ENCODE measurements around the gene MACROD2.

DNA sequence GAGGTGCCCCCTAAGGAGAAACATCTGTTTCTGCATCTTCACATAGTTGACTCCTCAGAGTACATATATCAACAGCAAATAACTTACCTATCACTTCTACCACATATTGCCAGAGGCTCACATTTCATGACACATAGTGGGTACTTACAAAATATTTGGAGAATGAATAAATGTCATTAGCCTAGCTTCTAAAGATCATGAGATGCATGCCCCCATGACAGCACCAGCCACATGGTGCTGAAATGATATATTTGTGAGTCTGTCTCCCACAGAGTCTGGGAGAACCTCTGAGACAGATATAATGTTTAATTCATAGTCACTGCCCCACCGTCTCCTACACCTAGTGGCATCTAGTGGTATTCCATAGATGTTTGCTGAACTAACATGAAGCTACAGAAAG, 2022.3 kb downstream of the MACROD2 start:
- TF ChIP-seq, protein P1, sequence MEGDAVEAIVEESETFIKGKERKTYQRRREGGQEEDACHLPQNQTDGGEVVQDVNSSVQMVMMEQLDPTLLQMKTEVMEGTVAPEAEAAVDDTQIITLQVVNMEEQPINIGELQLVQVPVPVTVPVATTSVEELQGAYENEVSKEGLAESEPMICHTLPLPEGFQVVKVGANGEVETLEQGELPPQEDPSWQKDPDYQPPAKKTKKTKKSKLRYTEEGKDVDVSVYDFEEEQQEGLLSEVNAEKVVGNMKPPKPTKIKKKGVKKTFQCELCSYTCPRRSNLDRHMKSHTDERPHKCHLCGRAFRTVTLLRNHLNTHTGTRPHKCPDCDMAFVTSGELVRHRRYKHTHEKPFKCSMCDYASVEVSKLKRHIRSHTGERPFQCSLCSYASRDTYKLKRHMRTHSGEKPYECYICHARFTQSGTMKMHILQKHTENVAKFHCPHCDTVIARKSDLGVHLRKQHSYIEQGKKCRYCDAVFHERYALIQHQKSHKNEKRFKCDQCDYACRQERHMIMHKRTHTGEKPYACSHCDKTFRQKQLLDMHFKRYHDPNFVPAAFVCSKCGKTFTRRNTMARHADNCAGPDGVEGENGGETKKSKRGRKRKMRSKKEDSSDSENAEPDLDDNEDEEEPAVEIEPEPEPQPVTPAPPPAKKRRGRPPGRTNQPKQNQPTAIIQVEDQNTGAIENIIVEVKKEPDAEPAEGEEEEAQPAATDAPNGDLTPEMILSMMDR (IDR thresholded peaks at IDR 0.05), result no peak
- no peak for TF ChIP-seq POLR2A (IDR thresholded peaks at IDR 0.05)

Data from ovary (tissue), 3 donors.